Stimulated activated CD4-positive, alpha-beta T cell treated with anti-CD3 and anti-CD28 coated beads, Interleukin-2, amount 100 ng/mL, for 24 hours (primary cell): ENCODE results near the gene RERE.
"Not testable (repeated sequence)": the region's sequence is repeated elsewhere in the genome, so short reads cannot be mapped to it uniquely, and the experiment has no call there.

ENCODE experiments used
- DNase-seq, 2 donors: peaks; one replicate each; pipeline ENCODE4 v3.0.0-alpha.2; 2020

RERE gene

GRCh38 chr1:8536515-8536914, 280.9 kb downstream of the RERE start:
- DNase-seq, result no peak

- DNase-seq, result no peak
Measured at GRCh38 chr1:8533907-8534306, 283.5 kb downstream of the RERE start.

DNA sequence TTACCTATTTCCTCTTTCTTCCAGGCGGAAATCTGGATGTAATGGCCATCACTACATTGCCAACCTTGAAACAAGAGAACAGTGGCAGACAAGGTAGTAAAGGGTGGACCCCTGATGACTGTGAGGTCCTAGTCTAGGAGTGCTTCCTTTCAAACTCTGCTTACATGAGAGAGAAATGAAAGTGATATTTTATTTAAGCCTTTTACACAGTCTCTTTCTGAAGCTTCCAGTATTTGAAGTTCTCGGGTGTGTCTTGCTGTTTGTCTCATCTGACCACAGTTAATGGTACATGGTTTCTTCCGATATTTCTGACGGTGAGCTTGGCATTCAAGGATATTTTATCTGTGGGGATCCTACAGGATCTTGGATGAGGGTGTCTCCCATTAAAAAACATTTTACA, 284.3 kb downstream of the RERE start:
- DNase-seq, result no peak

DNA sequence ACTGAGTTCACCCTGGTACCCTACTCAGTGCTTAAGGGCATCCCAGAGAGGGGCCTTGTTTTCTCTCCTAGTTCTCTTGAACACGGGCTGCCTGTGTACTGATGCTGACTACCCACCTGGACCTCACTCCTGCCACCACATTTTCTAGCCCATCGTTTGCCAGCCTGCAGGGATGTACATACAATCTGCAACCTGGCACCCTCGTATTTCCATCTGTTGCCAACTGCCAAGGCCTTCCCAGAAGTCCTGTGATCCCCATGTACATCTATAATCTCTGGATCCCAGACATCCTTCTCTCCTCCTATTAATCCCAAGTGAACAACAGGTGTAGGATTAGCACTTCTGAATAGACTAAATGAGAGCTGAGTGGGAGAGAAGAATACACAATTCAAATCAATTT, 287.5 kb downstream of the RERE start:
- no peak for DNase-seq

DNA sequence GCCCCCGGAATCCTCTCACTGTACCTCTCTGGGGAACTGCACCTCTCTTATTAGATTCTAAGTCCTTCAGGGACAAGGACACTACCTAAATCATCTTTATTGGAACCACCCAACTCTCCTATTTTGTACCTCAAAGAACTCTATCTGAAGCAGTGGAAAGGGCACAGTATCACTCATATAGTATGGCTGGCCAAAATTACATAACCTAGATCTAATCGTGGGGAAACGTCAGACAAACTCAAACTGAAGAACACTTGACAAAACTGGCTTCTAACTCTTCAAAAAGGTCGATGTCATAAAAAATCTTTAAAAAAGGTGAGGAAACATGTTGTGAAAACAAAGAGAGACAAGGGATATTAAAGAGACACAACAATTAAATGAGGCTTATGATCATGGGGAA, 289.5 kb downstream of the RERE start:
- no peak for DNase-seq

DNA sequence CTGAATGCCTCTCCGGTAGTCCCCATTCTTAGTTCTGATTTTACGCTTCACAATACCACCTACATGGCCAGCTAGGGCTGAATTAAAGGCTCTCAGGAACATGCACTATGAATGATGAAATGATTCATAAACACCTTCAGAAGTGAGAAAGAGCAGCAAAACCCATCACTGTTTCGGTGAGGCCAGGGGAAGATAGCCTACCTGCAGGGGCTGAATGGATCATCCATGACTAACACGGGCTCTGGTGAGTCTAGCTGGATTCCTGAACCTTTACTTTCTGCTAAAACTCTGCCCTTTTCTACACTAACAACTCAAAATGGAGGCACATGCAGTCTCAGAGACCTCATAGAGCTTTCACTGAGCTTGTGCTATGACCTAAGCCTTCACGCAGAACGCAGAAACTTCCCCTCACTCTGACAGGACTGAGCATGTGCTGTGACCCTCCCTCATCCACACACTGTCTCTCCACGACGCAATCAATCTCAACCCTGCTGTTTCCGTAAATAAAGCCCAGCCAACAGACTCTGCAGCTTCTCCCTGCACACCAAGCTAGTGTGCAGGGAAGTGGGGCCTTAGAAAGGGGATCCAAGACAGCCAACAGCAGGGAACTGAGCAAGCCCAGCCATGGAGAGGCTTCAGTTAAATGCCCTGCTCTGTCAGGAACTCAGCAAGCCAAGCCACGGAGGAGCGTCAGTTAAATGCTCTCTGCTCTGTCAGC, 291.7 kb downstream of the RERE start:
- DNase-seq, result peak; percentile 64 to 75

DNA sequence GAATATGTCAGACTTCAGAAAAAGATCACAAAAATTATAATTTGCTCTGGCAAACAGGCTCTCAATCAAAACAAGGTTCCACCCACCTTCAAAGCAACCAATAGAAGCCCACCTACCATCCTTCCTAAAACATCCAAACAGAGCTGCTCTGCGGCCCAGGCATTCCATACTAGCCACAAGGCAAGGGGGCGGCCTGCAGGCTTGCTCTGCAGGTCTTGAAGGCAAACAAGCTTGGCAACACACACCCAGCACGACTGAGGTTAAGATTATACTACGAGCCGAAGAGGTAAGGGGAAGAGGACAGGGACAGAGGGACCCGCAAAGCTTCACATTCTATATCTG, 292.3 kb downstream of the RERE start:
- DNase-seq, result peak in 1 of 2 donors; percentile 38

- DNase-seq, result no peak
Measured at GRCh38 chr1:8524627-8525157, 292.7 kb downstream of the RERE start.

DNA sequence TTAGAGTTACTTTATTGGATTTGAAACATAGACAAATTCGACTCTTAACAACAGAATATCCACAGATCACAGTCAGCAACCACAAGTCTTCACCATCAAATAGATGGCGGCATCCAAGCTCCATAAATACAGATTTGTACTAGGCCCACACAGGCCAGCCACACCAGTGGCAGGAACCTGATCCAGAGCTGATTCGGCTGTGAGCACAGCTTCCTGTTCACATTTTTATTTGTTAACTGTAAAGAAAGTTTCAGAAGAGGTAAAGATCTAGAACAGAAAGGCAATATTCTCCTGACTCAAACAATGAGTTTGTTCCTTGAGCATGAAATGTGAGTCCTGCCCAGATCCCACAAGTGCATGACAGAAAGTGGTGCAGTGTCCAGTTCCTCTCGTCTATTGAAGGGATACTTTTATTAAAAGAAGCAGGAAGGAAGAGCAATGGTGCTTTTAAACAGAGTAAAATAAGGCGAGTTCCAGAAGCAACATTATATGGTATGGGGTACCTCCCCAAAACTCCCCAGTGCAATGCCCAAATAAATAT, 293.7 kb downstream of the RERE start:
- DNase-seq, result peak; percentile 27 to 32

- DNase-seq, result no peak
Measured at GRCh38 chr1:8520483-8520966, 296.9 kb downstream of the RERE start.

DNA sequence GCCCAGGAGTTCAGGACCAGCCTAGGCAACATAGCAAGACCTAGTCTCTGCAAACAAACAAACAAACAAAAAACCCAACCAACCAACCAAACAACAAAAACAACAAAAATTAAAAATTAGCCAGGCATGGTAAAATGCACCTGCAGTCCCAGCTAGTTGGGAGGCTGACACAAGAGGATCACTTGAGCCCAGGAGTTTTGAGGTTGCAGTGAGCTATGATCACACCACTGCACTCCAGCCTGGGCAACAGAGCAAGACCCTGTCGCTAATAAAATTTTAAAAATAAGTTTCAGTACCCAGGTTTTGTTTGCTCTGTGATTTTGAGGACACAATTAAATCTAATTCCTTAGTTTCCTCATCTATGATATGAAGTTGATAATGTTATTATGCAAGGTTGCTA, 298.3 kb downstream of the RERE start:
- DNase-seq, result no peak

DNA sequence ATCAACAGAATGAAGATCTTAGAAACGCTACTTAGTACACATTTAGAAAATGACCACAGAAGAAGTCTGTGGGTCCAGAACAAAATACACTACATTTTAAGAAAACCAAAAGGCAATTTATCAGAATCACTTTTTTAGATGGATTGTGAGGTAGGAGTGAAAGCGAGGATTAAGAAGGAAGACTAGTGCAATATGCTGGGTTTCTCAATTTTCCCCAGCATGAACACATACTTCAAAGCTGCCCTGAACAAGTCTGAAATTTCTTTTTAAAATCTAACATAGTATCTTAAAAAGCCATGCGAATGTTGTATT, 299.0 kb downstream of the RERE start:
- DNase-seq, result no peak

DNA sequence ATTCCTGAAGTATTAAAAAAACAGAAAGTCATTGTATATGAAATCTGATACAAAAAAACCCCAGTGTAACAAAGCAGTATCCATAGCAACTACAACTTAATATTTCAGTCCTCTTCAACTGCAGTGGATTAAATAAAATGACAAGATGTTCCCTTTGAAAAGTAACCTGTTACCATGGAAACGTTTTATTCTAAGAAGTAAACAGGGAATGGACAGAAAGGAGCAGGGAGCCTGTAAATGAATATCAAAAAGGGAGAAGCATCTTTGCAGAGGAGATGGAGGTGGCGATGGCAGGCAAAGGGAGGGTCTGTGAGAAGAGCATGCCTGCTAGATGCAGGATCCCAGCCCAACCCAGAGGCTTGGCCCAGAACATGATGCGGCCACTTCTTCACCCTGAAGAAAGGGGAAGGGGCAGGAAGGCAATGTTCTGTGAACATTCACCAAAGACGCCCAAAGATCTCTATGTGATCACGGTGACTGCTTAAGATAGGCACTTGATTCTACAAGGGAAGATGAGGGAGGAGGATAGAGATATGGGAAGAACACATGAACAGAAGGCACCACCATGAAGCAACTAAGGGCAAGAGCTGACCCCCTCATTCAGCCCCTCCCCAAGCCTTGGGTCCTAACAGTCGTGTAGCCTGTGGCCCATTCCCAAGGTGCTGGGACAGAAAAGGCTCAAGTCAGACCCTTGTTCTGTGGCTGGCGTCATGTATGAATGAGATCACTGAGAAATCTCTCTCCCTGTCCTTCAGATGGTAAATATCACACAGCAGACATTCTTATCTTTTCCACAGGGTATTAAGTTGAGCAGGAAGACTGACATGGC, 299.6 kb downstream of the RERE start:
- no peak for DNase-seq

DNA sequence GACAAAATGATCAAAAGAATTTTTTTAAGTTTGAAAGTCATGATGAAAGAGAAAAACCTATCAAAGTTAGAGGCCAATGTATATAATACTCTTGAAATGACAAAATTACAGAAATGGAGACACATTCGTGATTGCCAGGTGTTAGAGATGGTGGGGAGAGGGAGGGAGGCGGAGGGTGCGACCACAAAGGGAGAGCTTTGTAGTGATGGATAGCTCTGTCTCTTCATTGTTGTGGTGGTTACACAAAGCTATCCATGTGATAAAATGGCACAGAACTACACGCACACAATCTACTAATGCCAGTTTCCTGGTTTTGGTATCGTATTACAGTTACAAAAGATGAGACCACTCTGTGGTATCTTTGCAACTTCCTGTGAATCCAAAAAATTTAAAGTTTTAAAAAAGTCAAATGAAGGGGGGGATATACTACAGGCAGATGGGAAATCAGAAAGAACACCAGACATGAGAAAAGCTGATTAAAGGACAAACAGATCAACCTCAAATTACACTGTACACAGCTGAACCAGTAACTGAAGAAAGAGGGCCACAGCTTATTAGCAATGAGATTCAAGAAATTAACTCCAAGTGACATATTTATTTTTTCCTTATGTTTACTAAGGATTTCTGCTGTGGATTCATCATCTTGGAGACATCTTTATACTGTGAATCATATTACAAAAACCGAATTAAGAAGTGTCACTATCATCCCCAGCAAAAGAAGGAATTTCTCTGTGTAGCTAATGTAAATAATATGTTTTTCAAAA, 300.5 kb downstream of the RERE start:
- DNase-seq, result peak in 1 of 2 donors; percentile 28

GRCh38 chr1:8516278-8516777, 301.1 kb downstream of the RERE start:
- DNase-seq, result no peak

GRCh38 chr1:8512504-8512903, 304.9 kb downstream of the RERE start:
- DNase-seq, result peak in 1 of 2 donors; percentile 16

DNA sequence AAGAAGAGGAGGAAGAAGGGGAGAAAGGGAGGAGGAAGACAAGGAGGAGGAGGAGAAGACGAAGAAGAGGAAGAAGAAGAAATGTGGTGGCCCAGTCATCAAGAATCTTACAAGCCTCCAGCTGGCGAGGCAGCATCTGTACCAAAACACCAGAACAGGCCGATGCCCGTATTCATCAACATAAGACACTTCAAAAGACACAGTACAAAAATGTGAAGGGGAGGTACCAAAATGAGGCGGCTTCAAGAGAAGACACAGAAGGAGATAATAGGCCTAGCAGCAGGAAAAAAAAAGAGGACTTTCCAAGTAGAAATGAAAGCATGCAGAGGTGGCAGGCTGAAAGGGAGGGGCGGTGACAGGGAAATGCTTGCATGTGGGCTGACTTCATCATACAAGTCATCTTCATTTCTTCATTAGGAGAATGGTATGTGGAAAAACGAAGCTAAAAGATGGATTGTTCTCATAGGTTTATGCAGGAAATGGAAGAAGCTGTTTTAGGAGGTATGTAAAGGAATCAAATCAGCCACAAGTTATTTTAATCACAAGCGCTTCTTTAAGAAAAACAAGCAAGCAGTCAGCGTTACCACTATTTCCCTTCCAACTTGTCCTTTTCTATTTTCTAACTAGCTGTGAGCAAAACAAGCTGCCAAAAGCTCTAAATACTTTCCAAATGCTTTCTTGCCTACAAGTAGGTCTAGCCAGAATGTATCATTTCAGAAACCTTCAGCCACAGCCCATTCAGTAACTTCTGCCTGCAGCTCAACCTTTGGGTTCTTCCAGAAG, 307.2 kb downstream of the RERE start:
- peak; percentile 55 to 59 for DNase-seq

DNA sequence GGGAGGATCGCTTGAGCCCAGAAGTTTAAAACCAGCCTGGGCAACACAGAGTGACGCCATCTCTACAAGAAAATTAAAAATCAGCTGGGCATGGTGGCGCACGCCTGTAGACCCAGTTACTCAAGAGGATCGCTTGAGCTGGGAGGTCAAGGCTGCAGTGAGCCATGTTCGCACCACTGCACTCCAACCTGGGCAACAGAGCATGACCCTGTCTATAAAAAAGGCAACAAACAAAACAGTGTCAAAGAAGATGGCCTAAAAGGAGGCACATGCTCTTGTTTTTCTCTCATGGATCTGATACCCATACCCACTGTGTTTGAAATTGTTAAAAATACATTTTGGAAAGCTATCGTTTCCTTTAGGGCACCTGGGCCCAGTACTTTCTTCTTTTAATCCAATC, 307.9 kb downstream of the RERE start:
- no peak for DNase-seq

- no peak for DNase-seq
Measured at GRCh38 chr1:8506995-8507615, 310.3 kb downstream of the RERE start.

DNA sequence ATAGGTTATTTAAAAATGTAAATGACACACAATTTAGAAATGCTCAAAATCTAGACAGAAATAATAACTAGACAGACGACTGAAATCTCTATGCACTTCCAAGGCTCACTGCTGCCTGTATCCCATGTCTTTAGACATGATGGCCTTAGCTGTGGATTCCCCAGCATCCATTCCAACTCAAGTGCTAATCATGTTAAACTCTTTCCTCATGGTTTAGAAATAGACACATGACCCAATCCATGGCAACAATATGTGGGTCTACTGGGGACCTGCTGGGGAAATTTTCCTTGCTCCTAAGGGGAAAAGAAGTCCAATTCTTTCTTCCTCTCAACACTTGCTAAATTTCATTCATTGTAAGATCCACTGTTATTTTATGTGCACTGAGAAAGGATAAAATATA, 311.0 kb downstream of the RERE start:
- DNase-seq, result no peak

DNA sequence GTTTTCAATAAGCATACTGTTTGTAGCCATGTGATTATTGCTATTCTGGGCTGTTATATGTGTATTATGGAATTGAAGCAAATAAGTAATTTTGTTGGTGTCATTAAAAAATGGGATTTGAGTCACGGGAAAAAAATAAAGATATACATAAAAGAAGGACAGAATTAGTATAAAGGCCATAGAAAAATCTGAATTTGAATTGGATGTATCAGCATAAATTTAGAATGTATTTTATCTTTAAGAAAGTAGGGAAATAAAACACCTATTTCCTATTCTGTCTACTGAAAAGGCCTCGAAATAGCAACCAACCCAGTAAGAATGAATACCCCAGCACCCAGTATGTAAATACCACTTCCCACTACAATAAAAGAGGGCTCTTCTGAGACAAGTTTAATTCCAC, 313.6 kb downstream of the RERE start:
- DNase-seq, result no peak

DNA sequence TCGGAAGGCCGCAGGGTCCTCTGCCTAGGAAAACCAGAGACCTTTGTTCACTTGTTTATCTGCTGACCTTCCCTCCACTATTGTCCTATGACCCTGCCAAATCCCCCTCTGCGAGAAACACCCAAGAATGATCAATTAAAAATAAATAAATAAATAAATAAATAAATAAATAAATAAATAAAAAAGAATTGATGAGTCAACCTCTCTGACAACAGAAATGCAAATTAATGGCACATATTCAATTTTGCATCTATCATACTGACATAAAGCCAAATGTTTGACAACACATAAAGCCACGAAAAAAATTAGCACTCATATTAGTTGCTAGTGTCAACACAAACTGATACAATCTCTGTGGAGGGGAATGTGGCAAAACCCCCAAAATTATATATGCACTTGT, 314.5 kb downstream of the RERE start:
- DNase-seq, result not testable (repeated sequence)
